Endothelial cell of umbilical vein (primary cell): ENCODE results near the gene DYRK1A.

Source experiments
- CTCF ChIP-seq, 2 donors: IDR thresholded peaks; 1 replicate in 1 of 2; 2 replicates in 1 of 2; pipeline ENCODE4 v1.5.1; 2011; ENCODE audit warnings: low read length in 2 of 2, mild to moderate bottlenecking in 2 of 2, moderate library complexity in 2 of 2, control low read depth in 1 of 2, inconsistent platforms in 1 of 2, low read depth in 1 of 2; ENCODE audit not compliant: insufficient read depth in 1 of 2; ENCODE audit errors: extremely low read depth in 1 of 2
- EZH2 ChIP-seq: IDR thresholded peaks from 2 replicates; pipeline ENCODE4 v1.6.1; 2012; ENCODE audit warnings: borderline replicate concordance, low read depth, mild to moderate bottlenecking, moderate library complexity, low read length, inconsistent platforms; ENCODE audit not compliant: severe bottlenecking
- JUN ChIP-seq: IDR thresholded peaks from 2 replicates; pipeline ENCODE4 v1.6.1; 2011; ENCODE audit warnings: borderline replicate concordance, low read depth; ENCODE audit not compliant: insufficient read length, insufficient read depth
- MYC ChIP-seq: IDR thresholded peaks from one replicate; pipeline ENCODE4 v1.6.1; 2011; ENCODE audit warnings: mild to moderate bottlenecking, low read depth, low read length
- POLR2A ChIP-seq: IDR thresholded peaks from 2 replicates; pipeline ENCODE4 v1.6.1; 2012; ENCODE audit warnings: low read depth, mild to moderate bottlenecking, control low read depth, low read length
- POLR2AphosphoS5 ChIP-seq: IDR thresholded peaks from 2 replicates; pipeline ENCODE4 v1.6.1; 2012; ENCODE audit warnings: low read depth, mild to moderate bottlenecking, control low read depth, low read length, moderate library complexity; ENCODE audit not compliant: insufficient read depth

GRCh38 chr21:37535130-37535529 lies 168.6 kb downstream of the DYRK1A start:
- TF ChIP-seq CTCF (IDR thresholded peaks at IDR 0.05; ENCODE audit: extremely low read depth in 1 of 2, insufficient read depth in 1 of 2, low read depth in 1 of 2, low read length in 2 of 2) (no peak), MYC (no peak), POLR2A (no peak), EZH2 (no peak), POLR2AphosphoS5 (no peak), JUN (no peak)
